GM21786 (cell line): Measurements from ENCODE around the gene ACTR5.
"Not testable (repeated sequence)": the region's sequence is repeated elsewhere in the genome, so short reads cannot be mapped to it uniquely, and the experiment has no call there.

ENCODE experiments used
- ATAC-seq: cut with Tn5 transposase; IDR thresholded peaks from one replicate; pipeline ENCODE4 v1.9.1; 2021; ENCODE audit not compliant: unreplicated experiment

ACTR5 gene

DNA sequence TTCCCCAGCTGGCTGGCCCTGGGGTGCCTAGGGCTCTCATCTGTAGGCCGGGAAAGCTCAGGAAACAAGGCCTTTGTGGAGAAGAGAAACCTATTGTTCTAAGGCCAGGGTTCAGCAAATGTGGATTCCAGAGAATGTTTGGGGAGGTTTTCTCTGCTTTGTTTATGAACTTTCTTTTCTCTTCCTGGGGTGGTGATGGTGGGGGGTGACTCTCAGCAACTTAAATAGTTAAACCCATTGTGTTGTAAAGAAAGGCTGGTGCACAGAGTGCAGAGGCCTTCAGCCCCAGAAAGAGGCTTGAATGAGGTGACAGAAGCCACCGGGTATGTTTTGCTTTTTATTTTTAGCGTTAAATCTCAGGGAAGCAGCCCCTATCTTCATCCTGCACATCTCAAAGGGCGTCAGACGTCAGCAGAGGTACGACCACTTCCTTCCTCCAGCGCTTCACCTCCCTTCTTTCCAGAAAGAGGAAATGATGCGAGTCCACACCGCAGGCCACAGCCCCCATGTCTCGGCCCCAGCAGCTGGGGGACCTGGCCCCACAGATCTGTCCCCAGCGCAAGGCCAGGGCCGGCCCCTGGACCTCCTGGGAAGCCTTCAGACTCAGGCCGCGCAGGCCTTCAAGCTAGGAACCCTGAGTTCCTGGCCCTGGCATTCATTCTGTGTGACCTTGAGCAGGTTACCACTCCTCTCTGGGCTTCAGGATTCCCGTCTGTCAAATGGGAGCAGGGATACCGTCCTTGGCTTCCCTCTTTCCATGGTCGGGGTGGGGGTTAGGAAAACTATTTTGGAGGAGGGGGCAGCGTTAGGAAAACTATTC, 56.6 kb downstream of the ACTR5 start:
- ATAC-seq = peak; percentile 38

DNA sequence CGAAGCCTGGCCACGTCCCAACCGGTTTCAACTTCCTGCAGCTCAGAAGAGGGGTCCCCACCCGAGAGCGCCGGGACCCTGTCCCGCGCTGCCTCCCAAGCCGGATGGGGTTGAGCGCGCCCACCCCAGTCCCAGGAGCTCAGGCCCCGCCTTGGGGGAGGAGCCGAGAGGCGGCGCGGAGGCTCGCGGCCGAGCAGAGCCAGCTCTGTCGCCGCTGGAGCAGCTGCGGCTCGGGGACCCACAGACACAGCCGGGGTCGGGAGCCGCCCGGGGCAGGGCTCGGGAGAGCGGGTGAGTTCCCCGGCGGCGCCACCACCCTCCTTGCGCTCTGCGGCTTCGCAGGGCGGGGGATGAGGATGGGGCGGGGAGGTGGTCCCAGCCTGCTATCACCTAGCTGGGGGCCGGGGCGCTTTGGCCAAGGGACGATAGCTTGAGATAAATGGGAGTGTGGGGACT, 57.3 kb downstream of the ACTR5 start, which contains the start of gene PPP1R16B:
PPP1R16B (plus strand) TSS at position 196 of the 456 bp plus-strand sequence. CDS start 30,229 bp downstream, outside the sequence.
- peak; percentile 41 for ATAC-seq

DNA sequence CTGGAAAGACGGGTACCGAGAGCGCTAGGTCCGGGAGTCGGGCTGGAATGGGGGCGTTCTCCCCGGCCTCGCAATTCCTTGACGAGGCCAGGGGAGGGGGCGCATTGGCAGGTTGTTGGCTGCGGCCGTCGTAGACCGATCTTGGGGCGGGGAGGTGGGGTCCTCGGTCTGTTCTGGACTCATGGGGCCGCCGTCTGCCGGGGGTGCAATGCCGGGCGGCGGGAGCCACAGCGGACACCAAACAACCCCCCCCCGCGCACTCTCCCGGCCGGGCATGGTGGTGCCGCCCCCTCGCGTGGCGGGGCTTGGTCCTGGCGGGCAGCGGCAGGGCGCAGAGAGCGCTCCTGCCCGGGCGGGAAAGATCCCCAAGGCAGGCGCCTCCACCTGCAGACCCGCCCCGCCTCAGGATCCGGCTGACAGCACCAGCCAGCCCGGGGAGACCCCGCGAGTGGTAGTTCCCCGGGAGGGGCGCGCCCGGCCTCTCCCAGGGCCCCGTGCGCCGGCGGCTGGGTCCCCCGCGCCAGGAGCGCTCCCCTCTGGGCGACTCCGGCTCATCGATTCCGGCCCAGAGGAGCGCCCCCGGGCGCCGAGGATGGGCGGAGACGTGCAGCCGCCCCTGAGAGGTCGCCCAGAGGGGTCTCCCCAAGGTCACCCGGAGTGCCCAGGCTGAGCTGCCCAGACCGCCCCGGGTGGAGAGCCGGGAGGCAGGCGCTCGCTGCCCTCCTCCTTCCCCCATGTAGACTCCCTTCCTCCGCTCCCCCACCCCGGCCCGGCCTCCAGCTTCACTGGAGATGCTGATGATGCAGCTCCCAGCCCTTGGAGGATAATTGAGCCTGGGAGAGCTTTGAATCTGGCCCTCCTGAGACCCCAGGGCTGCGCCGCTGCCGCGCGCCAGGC, 57.9 kb downstream of the ACTR5 start:
- ATAC-seq = peak; percentile 22

DNA sequence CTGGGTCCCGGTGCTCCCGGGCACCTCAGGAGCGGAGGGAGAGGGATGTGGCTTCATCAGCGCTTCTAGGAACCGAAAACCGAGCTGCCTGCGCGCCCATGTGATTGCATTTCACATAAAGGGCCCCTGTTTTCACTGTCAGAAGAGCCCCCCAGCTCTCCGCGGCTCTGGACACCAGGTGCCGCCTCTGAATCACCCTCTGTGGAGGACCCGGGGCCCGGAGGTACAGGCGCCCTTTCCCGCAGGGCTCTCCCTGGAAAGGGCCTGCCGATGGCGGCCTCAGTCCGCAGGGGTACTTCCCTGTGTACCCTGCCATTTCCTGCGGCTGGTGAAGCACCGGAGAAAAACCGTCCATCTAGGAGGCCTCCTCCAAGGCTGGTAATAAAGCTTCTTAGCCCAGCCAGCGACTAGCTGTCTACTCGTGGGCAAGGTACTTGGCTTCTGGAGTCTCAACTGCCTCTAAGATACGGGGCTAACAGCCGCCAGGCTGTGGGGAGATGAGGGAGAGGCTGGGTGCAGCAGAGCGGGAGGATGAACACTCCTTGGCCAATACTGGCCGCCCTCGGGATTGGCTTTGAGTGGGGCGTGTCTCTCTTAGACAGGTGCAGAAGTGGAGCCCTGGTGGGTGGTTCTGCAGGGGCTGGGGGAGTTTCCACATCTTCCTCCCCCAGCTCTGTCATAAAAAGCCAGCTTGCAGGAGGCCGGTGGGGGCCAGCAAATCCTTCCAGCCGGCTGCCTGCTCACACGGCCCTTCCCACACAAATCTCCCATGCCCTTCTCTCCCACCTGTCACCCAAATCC, 58.8 kb downstream of the ACTR5 start:
- ATAC-seq = no peak

DNA sequence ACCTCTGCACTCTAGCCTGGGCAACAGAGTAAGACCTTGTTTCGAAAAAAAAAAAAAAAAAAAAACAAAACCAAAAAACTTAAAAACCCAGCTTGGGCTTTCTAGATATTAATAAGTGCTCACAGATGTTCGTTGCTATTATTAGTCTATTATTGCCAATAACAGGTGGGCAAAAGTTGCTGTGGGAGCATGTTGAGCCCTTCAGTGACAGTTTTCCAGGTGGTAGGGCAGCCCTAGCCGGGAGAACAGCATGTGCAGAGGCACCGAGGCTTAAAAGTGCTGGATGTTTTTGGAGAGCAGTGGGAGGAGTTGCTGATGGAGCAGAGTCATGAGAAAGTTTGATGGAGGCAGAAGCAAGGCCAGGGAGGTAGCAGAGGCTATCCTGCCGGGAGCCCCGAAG, 61.7 kb downstream of the ACTR5 start:
- no peak for ATAC-seq

DNA sequence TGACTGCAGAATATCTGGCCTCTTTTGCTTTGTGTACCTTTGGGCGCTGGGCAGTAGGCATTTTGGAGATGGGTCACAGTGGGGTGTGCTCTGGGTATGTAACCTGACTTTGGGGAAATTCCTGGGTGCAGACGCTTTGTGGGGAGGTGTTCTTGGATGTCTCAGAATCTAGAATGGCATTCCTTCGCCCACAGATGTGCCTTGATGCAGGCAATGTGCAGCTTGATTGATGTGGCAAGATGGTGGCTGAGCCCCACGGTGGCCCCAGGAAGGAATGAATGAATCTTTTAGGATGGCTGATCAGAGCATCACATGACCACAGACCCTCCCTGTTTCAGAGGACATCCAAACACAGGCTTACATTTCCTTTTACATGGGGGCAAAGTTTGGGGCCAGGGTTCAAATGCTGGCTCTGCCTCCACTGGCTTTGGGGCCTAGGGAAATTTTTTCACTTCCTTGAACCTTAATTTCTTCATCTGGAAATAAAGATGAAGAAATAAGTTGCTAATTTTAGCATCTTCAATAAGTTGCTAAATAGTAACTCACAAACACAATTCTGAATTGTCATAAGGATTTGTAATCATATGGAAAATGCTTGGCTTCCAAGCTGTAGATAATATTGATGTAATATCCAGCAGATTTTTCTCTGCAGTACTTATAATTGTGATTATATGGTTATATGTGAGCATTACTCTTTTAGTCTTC, 62.8 kb downstream of the ACTR5 start:
- ATAC-seq = no peak

DNA sequence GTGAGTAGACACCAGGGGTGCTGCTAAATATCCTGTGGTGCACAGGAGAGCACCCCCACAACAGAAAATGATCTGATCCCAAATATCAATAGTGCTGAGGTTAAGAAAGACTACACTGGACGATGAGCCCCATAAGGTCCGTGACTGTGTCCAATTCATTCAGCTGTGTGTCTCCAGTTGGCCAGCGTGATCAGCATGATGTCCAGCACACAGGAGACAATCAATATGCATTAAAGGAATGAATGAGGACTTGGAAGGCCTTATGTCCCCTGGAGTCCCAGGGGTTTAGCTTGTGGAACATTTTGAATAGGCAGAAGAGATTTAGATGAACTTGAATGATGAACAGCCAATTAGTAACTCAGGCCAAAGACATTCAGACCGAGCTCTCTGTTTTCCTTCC, 63.5 kb downstream of the ACTR5 start:
- ATAC-seq = no peak

DNA sequence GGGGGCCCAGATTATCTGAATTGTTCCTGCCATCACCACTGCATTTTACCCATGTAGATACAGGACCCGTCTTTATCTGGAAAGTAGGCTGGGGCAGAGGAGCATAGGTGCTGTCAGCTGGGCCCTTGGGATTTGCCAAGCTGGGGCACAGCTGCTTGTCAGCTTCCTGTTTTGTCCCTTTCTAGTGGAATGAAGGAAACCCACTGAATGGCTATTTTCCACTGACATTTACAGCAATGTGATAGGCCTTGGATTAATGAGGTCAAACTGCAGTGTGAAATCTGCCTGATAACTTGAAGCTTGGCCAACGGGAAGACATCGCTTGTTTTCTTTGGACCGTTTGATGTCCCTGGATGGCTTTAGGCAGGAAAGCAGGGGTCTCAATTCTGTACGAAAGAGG, 63.9 kb downstream of the ACTR5 start:
- ATAC-seq = no peak

DNA sequence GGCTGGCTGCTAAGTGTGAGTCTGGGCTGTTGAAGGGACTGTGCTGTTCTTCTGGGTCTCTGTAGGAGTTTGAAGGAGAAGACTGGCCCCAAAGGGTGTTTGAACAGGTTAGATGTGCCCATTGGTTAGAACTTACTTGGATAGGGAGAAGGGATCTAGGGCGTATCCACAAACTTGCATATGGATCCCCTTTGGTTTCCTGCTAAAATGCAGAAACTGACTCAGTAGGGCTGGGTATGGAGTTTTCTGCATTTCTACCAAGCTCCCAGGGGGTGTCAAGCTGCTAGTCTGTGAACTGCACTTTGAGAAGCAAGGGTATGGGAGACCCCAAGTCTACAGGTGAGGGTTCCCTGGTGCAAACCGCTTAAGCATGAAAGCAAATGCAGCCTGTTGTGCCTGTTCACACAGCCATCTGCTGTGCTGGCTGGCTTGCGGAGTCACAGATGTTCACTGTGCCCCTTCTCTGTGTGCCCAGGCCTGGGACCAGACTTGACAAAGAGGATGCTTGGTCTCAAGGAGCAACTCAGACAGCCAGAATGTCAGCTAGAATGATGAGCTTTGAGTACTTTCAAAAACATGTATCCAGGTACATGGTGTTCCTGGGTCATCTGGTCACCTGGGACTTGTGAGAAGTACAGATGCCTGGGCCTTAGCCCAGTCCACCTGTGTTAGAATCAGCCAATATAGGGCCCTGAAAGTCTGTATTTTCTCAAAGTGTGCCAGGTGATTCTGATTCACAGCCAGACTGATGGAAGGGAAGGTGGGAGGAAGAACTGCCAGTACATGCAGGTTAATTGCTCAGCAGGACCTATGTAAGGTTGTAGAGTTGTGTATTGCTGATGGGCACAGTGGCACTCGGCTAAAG, 64.7 kb downstream of the ACTR5 start:
- ATAC-seq = no peak

DNA sequence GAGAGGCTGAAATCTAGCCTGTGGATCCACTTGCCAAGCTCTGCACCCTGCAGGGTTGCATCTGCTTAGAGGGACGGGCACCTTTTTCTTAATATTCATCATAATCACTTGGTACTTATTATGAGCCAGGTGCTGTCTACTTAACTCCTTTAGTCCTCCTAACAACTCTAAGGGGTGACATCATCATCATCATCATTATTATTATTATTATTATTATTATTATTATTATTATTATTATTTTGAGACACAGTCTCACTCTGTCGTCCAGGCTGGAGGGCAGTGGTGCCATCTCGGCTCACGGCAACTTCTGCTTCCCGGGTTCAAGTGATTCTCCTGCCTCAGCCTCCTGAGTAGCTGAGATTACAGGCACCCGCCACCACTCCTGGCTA, 65.3 kb downstream of the ACTR5 start:
- not testable (repeated sequence) for ATAC-seq

DNA sequence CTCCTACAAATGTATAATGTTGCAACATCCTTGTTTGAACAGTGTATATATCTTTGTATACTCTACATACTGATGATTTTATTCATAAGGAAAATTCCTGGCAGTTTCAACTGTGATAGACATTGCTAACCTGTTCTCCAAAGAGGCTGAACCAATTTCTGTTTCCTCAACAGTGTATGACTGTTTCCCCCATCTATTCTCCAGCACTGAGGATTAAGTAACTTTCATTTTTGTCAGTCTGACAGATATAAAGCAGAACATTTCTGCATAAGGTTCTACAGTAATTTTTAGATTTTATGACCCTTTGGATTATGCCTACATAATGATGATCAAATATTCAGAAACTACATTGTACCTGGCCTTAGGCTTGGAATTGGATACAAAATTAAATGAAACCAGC, 67.2 kb downstream of the ACTR5 start:
- ATAC-seq = no peak

DNA sequence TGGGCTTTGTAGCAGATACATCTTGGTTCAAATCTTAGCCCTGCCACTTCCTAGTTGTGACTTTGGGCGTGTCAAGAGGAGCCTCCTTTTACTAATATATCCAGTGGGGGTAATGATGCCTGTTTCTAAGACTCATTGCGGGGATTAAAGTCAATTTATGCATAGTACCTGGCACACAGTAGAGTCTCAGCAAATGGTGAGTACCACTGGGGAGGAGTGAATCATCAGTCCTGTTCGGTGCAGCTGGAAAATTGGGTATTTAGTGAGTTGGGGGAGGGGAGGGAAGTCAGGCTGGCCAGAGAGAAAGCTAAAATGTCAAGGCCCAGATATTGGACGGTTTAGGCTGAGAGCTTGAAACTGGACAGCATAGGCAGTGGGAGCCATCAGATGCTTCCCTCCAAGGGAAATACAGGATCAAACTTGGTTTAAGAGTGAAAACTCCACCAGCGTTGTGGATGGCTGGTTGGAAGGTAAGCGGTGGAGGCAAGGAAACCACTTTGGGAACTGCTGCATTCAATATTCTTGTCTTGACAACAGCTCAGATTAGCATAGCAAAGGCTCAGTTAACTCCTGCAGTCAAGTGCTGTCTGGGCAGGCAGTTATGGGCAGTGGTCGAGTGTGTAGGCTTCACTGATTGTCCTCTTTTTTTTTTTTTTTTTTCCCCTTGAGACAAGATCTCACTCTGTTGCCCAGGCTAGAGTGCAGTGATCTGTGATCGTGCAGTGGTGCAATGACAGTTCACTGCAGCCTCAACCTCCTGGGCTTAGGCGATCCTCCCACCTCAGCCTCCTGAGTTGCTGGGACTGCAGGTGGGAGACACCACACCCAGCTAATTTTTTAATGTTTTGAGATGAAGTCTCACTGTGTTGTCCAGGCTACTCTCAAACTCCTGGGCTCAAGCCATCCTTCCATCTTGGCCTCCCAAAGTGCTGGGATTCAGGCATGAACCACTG, 70.1 kb downstream of the ACTR5 start:
- ATAC-seq = no peak
